ENCODE data around the gene MIEN1. TPM values are rescaled to one million over a fixed set of nuclear protein-coding genes. Genes with fewer than 3 reads are reported as not detected.
A peak's percentile ranks its signal among the peaks of the same experiment; 100 is the strongest.

MIEN1 gene
- polyA plus RNA-seq, 1 experiment = 78.9 TPM

DNA sequence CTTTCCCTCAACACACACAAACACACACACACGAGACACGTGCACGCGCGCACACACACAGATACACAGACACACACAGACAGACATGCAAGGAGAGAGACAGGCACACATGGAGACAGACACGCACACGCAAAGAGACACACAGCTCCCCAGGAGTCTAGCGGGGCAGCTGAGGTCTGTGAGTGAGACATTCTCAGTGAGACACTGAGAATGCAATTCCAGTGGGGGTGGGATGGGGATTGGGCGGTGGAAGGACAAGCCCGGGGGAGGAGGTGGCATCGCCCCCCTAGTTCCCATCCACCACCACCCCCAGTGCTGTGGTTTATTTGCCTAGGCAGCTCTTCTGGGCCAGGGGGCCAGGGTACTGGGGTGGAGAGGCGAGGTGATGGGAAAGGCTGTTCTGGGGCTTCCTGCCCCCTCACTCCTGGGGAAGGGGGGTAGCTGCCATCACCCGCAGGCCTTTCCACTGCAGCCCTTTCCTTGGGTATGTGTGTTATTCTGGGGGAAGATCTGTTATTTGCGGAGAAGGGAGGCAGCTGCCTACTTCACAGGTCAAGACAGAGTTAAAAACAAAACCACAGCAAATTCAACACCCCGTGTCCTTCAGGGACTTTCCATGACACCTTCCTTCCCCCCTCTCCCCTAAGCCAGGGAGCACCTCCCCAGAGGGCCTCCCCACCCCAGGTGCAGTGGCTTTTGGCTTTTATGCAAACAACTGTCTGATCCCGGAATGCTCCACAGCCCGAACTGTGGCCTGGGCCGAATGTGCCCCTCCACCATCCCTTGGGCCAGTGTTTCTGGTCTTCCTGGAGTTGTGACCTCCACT, 25.4 kb upstream of the MIEN1 start:
- ChIA-PET POLR2A (interaction anchor here (0.6 kb wide), 1 partner anchor 88 kb away, joined by 7 read pairs; no protein-coding TSS in a partner anchor), CTCF (interaction anchor here (0.6 to 3.0 kb wide), 7 partner anchors 8 to 202 kb away, joined by 3 to 26 read pairs (median 4); partner anchors contain the start of gene MIEN1)
- Histone ChIP-seq H3K4me3 (ENCODE audit: low read depth, low read length) (no peak overlapping the region), H3K36me3 (ENCODE audit: control insufficient read depth, insufficient read depth, low read length) (no peaks in the 10 kb centered on the region), H3K27me3 (ENCODE audit: control insufficient read depth, insufficient read depth, low read length) (peaks cover 4% of the 10 kb centered on the region)
- TF ChIP-seq, protein P1, sequence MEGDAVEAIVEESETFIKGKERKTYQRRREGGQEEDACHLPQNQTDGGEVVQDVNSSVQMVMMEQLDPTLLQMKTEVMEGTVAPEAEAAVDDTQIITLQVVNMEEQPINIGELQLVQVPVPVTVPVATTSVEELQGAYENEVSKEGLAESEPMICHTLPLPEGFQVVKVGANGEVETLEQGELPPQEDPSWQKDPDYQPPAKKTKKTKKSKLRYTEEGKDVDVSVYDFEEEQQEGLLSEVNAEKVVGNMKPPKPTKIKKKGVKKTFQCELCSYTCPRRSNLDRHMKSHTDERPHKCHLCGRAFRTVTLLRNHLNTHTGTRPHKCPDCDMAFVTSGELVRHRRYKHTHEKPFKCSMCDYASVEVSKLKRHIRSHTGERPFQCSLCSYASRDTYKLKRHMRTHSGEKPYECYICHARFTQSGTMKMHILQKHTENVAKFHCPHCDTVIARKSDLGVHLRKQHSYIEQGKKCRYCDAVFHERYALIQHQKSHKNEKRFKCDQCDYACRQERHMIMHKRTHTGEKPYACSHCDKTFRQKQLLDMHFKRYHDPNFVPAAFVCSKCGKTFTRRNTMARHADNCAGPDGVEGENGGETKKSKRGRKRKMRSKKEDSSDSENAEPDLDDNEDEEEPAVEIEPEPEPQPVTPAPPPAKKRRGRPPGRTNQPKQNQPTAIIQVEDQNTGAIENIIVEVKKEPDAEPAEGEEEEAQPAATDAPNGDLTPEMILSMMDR (IDR thresholded peaks at IDR 0.05; ENCODE audit: insufficient read depth, low read depth, low read length) = no peak
- no peak for DNase-seq (ENCODE audit: low read depth)

DNA sequence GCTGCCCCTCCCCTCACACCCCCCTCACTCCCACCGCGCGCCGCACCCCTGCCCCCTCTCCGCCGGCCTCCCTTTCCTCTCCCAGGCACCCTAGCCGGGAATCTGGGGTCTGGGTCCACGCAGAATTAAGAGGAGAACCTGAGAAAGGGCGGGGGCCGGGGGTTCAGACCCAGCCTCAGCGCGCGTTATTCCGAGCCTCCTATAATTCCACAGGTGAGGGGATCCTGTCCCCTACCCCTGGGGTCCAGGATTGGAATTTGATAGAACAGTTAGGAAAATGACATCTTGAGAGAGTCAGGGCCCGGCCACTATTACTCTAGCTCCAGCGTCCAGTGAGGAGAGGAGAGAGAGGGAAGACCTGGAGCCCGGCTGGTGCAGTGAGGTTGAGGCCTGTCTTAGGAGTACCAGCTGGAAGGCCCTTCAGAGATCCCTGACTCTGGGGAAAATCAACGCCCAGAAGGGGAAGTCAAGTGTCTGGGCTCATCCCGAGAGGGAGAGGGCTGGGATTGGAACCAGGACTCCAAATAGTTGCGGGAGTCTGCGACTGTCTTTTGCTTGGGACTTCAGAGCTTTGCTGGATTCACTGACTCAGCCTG, 24.7 kb upstream of the MIEN1 start:
- Histone ChIP-seq H3K36me3 (ENCODE audit: control insufficient read depth, insufficient read depth, low read length) (no peaks in the 10 kb centered on the region), H3K4me3 (ENCODE audit: low read depth, low read length) (peak overlapping the region; percentile 59), H3K27me3 (ENCODE audit: control insufficient read depth, insufficient read depth, low read length) (peaks cover 4% of the 10 kb centered on the region)
- no peak for DNase-seq (ENCODE audit: low read depth)
- ChIA-PET POLR2A (no interaction called here), CTCF (interaction anchor here (0.8 to 3.0 kb wide), 8 partner anchors 8 to 201 kb away, joined by 3 to 26 read pairs (median 4); partner anchors contain the start of gene MIEN1)
- TF ChIP-seq, protein P1 (IDR thresholded peaks at IDR 0.05; ENCODE audit: insufficient read depth, low read depth, low read length) = no peak

DNA sequence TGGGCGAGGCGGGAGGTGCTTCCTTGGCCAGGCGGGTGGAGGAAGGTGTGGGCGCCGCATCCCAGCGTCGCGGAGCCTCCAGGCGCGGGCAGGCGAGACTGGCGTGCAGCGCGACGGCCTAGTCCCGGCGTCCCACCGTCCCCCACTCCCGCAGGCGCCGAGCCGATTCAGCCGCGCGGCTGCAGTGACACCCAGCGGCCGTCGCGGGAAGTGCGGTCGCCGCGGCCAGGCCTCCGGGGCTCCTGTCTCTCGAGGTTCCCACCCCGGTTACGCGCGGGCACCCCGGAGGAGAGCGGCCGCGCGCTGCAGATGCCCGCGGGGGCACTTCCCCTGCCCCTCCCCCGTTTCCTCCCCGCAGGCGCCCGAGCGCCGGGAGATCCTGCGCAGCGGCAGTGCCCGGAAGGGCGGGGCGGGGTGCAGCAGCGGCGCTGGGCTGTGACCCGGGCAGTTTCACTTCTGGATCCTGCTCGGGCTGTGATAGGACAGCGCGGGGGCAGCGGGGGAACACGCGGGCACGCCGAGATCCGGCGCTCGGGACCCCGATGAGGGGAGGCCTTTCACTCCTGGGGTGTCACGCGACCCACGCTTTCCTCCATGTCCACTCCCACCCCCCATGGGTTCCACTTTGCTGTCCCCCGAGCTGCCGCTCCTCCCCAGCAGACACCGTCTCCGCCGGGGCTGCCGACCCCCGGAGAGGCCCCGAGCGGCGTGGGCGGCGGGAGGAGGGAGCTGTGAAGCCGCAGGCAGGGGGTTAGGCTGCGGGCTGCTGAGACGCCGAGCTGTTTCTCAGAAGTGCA, 24.0 kb upstream of the MIEN1 start:
- TF ChIP-seq, protein P1 (IDR thresholded peaks at IDR 0.05; ENCODE audit: insufficient read depth, low read depth, low read length) = peak; percentile 65
- CTCF ChIA-PET = interaction anchor here (0.8 to 3.0 kb wide), 8 partner anchors 9 to 201 kb away, joined by 3 to 26 read pairs (median 4); partner anchors contain the start of gene MIEN1
- Histone ChIP-seq H3K4me3 (ENCODE audit: low read depth, low read length) (peak overlapping the region; percentile 59), H3K36me3 (ENCODE audit: control insufficient read depth, insufficient read depth, low read length) (no peaks in the 10 kb centered on the region), H3K27me3 (ENCODE audit: control insufficient read depth, insufficient read depth, low read length) (peaks cover 3% of the 10 kb centered on the region)
- DNase-seq (ENCODE audit: low read depth) = no peak
- POLR2A ChIA-PET = no interaction called here

GRCh38 chr17:39753514-39754160, 23.3 kb upstream of the MIEN1 start:
- CTCF ChIA-PET = interaction anchor here (1.5 to 7.6 kb wide), 3 partner anchors 9 to 132 kb away, joined by 5 to 56 read pairs (median 9); partner anchors contain the start of gene MIEN1
- no peak for DNase-seq (ENCODE audit: low read depth)
- Histone ChIP-seq H3K4me3 (ENCODE audit: low read depth, low read length) (peak overlapping the region; percentile 59), H3K27me3 (ENCODE audit: control insufficient read depth, insufficient read depth, low read length) (peaks cover 2% of the 10 kb centered on the region), H3K36me3 (ENCODE audit: control insufficient read depth, insufficient read depth, low read length) (no peaks in the 10 kb centered on the region)
- TF ChIP-seq, protein P1 (IDR thresholded peaks at IDR 0.05; ENCODE audit: insufficient read depth, low read depth, low read length) = no peak
- POLR2A ChIA-PET = interaction anchor here (0.6 kb wide), 1 partner anchor 31 kb away, joined by 3 read pairs; no protein-coding TSS in a partner anchor
